Karpas-422 (cell line): ENCODE results near the gene C12orf60. TPM values are rescaled to one million over a fixed set of nuclear protein-coding genes. Genes with fewer than 3 reads are reported as not detected.

Experiments
- DNase-seq: peaks from one replicate; pipeline ENCODE4 v3.0.0-alpha.2; 2015
- H2AFZ ChIP-seq: fragments of 200-600 bp; sonication (generic); 2 replicates; pipeline ENCODE4 v1.6.1; 2014; ENCODE audit warnings: antibody characterized with exemption, low read length, mixed read lengths
- H3K27ac ChIP-seq: fragments of 200-600 bp; sonication (generic); 2 replicates; pipeline ENCODE4 v1.5.1; 2014; ENCODE audit warnings: mild to moderate bottlenecking, low read length, moderate library complexity
- H3K27me3 ChIP-seq: fragments of 200-600 bp; sonication (generic); 2 replicates; pipeline ENCODE4 v1.6.1; 2014; ENCODE audit warnings: low read length, mixed read lengths
- H3K36me3 ChIP-seq: fragments of 200-600 bp; sonication (generic); 2 replicates; pipeline ENCODE4 v1.6.1; 2014; ENCODE audit warnings: low read length, mixed read lengths; ENCODE audit not compliant: insufficient read depth
- H3K4me1 ChIP-seq: fragments of 200-600 bp; sonication (generic); 2 replicates; pipeline ENCODE4 v1.6.1; 2014; ENCODE audit warnings: mild to moderate bottlenecking, low read length, mixed read lengths
- H3K4me2 ChIP-seq: fragments of 200-600 bp; sonication (generic); 2 replicates; pipeline ENCODE4 v1.6.1; 2014; ENCODE audit warnings: low read length, low read depth, mild to moderate bottlenecking; ENCODE audit not compliant: poor library complexity, severe bottlenecking
- H3K4me3 ChIP-seq: fragments of 200-600 bp; sonication (generic); 2 replicates; pipeline ENCODE4 v1.5.1; 2014; ENCODE audit warnings: mild to moderate bottlenecking, antibody characterized with exemption, low read length, mixed read lengths
- H3K79me2 ChIP-seq: fragments of 200-600 bp; sonication (generic); 2 replicates; pipeline ENCODE4 v1.6.1; 2014; ENCODE audit warnings: mild to moderate bottlenecking, low read length, mixed read lengths
- H3K9ac ChIP-seq: fragments of 200-600 bp; sonication (generic); 2 replicates; pipeline ENCODE4 v1.6.0; 2014; ENCODE audit warnings: low read length
- H3K9me2 ChIP-seq: fragments of 200-600 bp; sonication (generic), shearing (Covaris generic); replicated peaks from 2 replicates; pipeline ENCODE4 v1.6.0; 2014; ENCODE audit warnings: mild to moderate bottlenecking, low read length, moderate library complexity; ENCODE audit not compliant: insufficient read depth
- H3K9me3 ChIP-seq: fragments of 300-700, 200-600 bp; sonication (generic); 2 replicates; pipeline ENCODE4 v1.6.1; 2014; ENCODE audit warnings: low read length, mixed read lengths
- H4K20me1 ChIP-seq: fragments of 200-600 bp; sonication (generic); 2 replicates; pipeline ENCODE4 v1.6.1; 2014; ENCODE audit warnings: mild to moderate bottlenecking, antibody characterized with exemption, low read length, low read depth; ENCODE audit not compliant: insufficient read depth
- total RNA-seq: library from RNA; depleted of rRNA; stranded (reverse); fragments of >200 nt; shearing (Covaris generic); gene quantifications from 2 replicates; pipeline ENCODE4 v1.2.3, GENCODE V29; 2014; ENCODE audit warnings: low replicate concordance

C12orf60 gene
- total RNA-seq, 1 experiment from 2014 or later = 0.52 TPM

DNA sequence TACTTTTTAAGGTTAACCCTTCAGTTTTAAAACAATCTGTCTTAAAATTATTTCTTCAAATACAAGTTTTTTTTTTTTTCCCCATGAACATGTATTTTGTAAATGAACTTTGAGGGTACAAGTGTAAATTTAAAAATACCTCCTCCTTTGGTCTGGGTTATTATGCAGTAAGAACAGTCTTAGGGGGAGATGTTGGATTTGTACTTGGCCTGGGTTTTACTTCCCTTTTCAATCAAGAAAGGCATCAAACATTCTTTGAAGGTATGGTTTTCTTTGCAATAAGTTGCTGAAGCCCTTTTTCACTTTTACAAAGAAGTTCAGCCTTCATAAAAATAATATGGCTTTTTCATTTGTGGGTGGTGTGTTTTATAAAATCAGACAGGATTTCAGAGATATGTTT lies 20.7 kb upstream of the C12orf60 start:
- H3K79me2 ChIP-seq = no peaks in the 10 kb centered on the region
- DNase-seq = no peak
- no peak overlapping the region for H3K27ac ChIP-seq
- H3K9ac ChIP-seq = no peak overlapping the region
- no peak overlapping the region for H3K4me3 ChIP-seq
- no peak overlapping the region for H2AFZ ChIP-seq
- H3K9me3 ChIP-seq = no peaks in the 10 kb centered on the region
- no peaks in the 10 kb centered on the region for H4K20me1 ChIP-seq
- H3K27me3 ChIP-seq = no peaks in the 10 kb centered on the region
- no peak overlapping the region for H3K4me2 ChIP-seq
- peaks cover 30% of the 10 kb centered on the region for H3K36me3 ChIP-seq
- H3K4me1 ChIP-seq = peaks cover 8% of the 10 kb centered on the region
- H3K9me2 ChIP-seq = no peaks in the 10 kb centered on the region

DNA sequence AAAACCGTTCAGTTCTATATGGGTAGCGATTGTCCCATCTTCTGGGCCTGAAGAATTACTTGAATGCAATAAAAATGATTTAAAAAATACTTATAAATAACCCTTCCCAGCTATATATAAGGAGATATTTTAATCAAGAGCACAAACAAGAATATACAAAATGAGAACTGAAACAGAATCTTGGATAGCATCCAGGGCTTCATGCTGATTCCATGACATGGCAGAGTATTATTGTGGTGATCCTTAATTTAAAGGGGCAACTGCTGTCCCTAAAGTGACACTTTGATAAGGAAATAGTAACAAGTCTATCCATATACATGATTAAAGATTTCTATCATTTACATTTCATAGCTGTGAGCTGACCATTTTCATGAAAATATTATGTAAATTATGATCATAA lies 19.0 kb upstream of the C12orf60 start:
- H3K9me2 ChIP-seq = no peaks in the 10 kb centered on the region
- H3K27me3 ChIP-seq = no peaks in the 10 kb centered on the region
- H3K27ac ChIP-seq = no peak overlapping the region
- no peak overlapping the region for H3K9ac ChIP-seq
- H4K20me1 ChIP-seq = no peaks in the 10 kb centered on the region
- no peak overlapping the region for H3K4me3 ChIP-seq
- no peak overlapping the region for H2AFZ ChIP-seq
- H3K79me2 ChIP-seq = no peaks in the 10 kb centered on the region
- peaks cover 8% of the 10 kb centered on the region for H3K4me1 ChIP-seq
- no peak for DNase-seq
- no peak overlapping the region for H3K4me2 ChIP-seq
- peaks cover 39% of the 10 kb centered on the region for H3K36me3 ChIP-seq
- H3K9me3 ChIP-seq = no peaks in the 10 kb centered on the region

DNA sequence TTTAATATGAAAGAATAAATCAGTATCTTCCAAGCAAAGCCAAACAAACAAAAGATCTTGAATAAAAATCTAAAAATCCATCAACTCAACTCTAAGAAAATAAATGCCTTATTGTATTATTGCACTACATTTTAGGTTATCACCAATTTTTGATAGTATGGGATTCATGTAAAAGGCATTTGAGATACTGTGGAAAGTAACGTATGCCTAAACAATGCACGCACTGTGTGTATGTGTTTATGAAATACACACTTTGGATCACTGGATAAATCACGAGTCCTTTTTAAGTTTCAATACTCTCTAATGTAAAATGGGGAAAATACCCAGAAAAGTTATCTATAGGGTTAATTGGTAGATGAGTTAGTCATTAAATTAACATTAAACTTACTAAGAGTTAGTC lies 17.9 kb upstream of the C12orf60 start:
- Histone ChIP-seq H4K20me1 (no peaks in the 10 kb centered on the region), H3K79me2 (no peaks in the 10 kb centered on the region), H2AFZ (no peak overlapping the region), H3K9me2 (no peaks in the 10 kb centered on the region), H3K36me3 (peaks cover 49% of the 10 kb centered on the region), H3K9me3 (no peaks in the 10 kb centered on the region), H3K27ac (no peak overlapping the region), H3K27me3 (no peaks in the 10 kb centered on the region), H3K9ac (no peak overlapping the region), H3K4me3 (no peak overlapping the region), H3K4me1 (peaks cover 6% of the 10 kb centered on the region), H3K4me2 (no peak overlapping the region)
- no peak for DNase-seq

DNA sequence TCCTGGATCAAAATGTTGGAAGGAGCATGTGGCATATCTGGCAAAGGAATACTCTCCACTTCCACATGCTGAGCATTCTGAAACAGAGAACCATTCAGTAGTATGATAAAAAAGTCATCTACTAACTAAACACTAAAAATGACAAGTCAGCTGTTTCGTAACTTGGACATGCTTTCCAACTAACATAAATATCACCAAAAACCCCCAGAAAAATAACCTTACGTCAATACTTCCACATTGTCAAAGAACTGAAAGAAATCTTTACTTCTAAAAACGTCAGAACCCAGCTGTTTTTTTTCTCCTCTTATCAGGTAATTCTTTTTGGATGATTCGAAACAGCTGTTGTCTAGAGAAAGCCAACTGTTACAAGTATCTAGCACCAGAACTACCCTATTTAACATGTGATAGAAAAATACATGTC lies 8.4 kb upstream of the C12orf60 start:
- Histone ChIP-seq H3K9me3 (no peaks in the 10 kb centered on the region), H3K27ac (no peak overlapping the region), H3K27me3 (no peaks in the 10 kb centered on the region), H3K4me2 (no peak overlapping the region), H3K9ac (no peak overlapping the region), H3K79me2 (peaks cover 48% of the 10 kb centered on the region), H3K4me3 (no peak overlapping the region), H3K4me1 (no peaks in the 10 kb centered on the region), H2AFZ (no peak overlapping the region), H4K20me1 (no peaks in the 10 kb centered on the region), H3K36me3 (peaks cover 86% of the 10 kb centered on the region), H3K9me2 (no peaks in the 10 kb centered on the region)
- DNase-seq = no peak

DNA sequence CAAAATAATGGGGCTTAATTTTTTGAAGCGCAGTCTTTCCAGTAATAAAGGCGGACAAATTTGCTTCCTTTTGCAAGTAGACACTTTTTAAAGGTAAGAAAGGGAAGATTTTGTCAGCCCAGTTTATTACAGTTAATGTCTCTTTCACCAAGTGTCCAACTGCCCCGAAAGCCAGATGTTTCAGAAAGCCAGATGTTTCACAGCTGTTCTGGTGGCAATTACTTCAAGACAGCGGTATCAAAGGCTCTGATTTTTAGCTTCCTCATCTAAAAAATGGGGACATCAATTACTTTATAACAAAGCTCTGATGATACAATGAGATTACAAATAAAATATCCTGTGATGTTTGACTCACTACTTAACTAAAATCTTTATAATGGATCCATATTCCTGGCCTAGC lies 1.2 kb upstream of the C12orf60 start:
- no peak overlapping the region for H2AFZ ChIP-seq
- peaks cover 40% of the 10 kb centered on the region for H3K36me3 ChIP-seq
- H3K9me3 ChIP-seq = no peaks in the 10 kb centered on the region
- no peak for DNase-seq
- H3K79me2 ChIP-seq = peaks cover 64% of the 10 kb centered on the region
- peak overlapping the region; percentile 82 for H3K4me2 ChIP-seq
- peak overlapping the region; percentile 89 for H3K4me3 ChIP-seq
- peak overlapping the region; percentile 81 for H3K9ac ChIP-seq
- H3K27me3 ChIP-seq = no peaks in the 10 kb centered on the region
- H4K20me1 ChIP-seq = peaks cover 12% of the 10 kb centered on the region
- peaks cover 27% of the 10 kb centered on the region for H3K4me1 ChIP-seq
- no peak overlapping the region for H3K27ac ChIP-seq
- H3K9me2 ChIP-seq = no peaks in the 10 kb centered on the region

DNA sequence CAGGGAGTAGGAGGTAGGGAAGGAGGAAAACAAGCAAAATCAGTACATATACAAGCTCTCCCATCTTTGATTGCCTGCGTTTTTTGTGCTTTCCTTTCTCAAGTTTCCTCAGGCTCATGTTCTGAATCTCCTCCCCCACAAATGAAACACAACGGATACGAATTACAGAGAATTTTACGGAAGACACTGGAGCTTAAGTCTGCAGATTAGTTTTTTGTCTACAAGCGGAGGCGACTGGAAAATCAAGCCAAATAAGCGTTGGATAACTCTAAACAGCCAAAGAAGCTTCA lies 804 bp upstream of the C12orf60 start:
- H3K4me3 ChIP-seq = peak overlapping the region; percentile 89
- H3K9me3 ChIP-seq = no peaks in the 10 kb centered on the region
- H3K9me2 ChIP-seq = no peaks in the 10 kb centered on the region
- H3K27me3 ChIP-seq = no peaks in the 10 kb centered on the region
- H3K79me2 ChIP-seq = peaks cover 60% of the 10 kb centered on the region
- peak overlapping the region; percentile 82 for H3K4me2 ChIP-seq
- H3K4me1 ChIP-seq = peaks cover 27% of the 10 kb centered on the region
- H4K20me1 ChIP-seq = peaks cover 12% of the 10 kb centered on the region
- peak overlapping the region; percentile 81 for H3K9ac ChIP-seq
- H3K36me3 ChIP-seq = peaks cover 36% of the 10 kb centered on the region
- DNase-seq = no peak
- peak overlapping the region; percentile 14; the same call in 1 of the 2 replicates for H3K27ac ChIP-seq
- H2AFZ ChIP-seq = no peak overlapping the region

DNA sequence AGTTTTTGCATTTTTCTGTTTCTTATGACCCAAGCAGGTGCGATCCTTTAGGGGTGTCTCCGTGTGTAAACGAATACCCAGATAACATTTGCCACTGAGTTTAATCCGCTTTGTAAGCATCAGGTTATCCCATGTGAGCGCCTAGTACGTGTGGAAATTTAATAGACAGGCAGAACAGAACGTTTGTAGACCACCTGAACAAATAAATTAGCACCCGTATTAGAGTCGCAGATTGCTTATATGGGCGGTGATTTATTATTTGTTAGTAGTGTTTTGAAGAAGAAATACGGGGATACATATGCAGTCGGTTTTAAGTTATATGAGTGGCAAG lies 325 bp downstream of the C12orf60 start:
- H3K4me2 ChIP-seq = peak overlapping the region; percentile 90
- no peaks in the 10 kb centered on the region for H3K27me3 ChIP-seq
- peak overlapping the region; percentile 59 for H3K27ac ChIP-seq
- no peak for DNase-seq
- H4K20me1 ChIP-seq = peaks cover 12% of the 10 kb centered on the region
- no peaks in the 10 kb centered on the region for H3K9me3 ChIP-seq
- peaks cover 27% of the 10 kb centered on the region for H3K4me1 ChIP-seq
- H3K36me3 ChIP-seq = peaks cover 25% of the 10 kb centered on the region
- H3K79me2 ChIP-seq = peaks cover 48% of the 10 kb centered on the region
- peak overlapping the region; percentile 81 for H3K9ac ChIP-seq
- H3K9me2 ChIP-seq = no peaks in the 10 kb centered on the region
- peak overlapping the region; percentile 89 for H3K4me3 ChIP-seq
- peak overlapping the region; percentile 78 for H2AFZ ChIP-seq

DNA sequence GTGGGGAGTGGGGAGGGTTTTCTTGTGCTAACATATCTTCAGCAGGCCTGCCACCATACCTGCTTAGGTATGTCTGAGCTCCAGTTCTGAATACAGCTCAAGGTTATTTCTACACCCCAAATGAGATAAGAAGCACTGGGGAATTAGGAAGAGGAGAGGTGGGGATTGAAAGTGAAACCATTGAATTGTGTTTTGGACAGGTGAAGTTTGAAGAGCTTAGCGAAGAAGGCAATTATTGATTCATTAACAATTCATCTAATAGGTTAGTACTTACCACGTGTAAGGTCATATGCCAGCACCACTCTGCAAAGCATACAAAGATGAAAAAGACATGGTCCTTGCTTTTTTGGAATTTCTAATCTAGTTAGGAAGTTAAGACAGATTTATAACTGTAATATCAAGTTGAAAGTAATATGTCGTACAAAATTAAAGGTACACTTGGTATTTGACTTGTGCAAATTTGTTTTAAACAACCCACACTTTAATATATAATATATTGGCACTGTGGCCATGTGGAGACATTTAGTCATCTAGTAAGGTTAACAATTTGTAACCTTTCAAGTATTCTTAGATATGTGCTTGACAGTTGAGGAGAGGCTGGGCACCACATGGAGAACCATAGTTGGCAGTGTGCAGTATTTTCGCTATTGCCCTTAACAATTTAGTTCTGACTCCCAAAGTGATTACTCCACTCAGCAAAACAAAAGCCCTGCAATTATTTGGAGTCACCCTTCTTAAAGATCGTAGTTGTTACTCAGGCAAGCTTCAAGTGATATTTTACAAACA lies 6.9 kb downstream of the C12orf60 start:
- H3K79me2 ChIP-seq = no peaks in the 10 kb centered on the region
- no peak overlapping the region for H3K9ac ChIP-seq
- no peaks in the 10 kb centered on the region for H3K36me3 ChIP-seq
- no peaks in the 10 kb centered on the region for H4K20me1 ChIP-seq
- no peak overlapping the region for H3K27ac ChIP-seq
- H3K9me2 ChIP-seq = no peaks in the 10 kb centered on the region
- H3K9me3 ChIP-seq = no peaks in the 10 kb centered on the region
- H3K4me3 ChIP-seq = no peak overlapping the region
- H3K27me3 ChIP-seq = no peaks in the 10 kb centered on the region
- no peak overlapping the region for H2AFZ ChIP-seq
- DNase-seq = no peak
- H3K4me1 ChIP-seq = peaks cover 6% of the 10 kb centered on the region; the same call in 1 of the 2 replicates
- H3K4me2 ChIP-seq = no peak overlapping the region
